GM18861 (cell line): ENCODE data around the gene NELFCD.

ENCODE experiments used
- ATAC-seq: cut with Tn5 transposase; IDR thresholded peaks from one replicate; pipeline ENCODE4 v1.9.1; 2021; ENCODE audit not compliant: unreplicated experiment

Gene NELFCD

DNA sequence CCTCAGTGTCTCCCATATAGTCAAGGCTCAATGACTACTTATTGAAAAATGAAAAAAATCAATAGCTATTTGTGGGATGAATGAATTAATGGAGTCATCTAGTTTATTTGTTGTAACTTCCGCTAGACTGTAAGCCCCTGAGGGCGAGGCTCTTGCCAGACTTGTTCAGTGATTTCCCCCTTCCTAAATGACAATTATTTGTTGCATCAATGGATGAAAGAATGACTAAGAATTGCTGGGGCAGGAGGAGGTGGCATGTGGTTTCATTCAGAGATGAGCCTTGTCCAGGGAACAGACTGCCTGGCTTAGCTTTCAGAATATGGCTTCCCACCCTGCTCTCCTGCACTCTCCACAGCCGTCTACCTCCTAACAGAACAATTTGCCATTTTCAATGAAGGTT, 62.6 kb downstream of the NELFCD start:
- no peak for ATAC-seq

DNA sequence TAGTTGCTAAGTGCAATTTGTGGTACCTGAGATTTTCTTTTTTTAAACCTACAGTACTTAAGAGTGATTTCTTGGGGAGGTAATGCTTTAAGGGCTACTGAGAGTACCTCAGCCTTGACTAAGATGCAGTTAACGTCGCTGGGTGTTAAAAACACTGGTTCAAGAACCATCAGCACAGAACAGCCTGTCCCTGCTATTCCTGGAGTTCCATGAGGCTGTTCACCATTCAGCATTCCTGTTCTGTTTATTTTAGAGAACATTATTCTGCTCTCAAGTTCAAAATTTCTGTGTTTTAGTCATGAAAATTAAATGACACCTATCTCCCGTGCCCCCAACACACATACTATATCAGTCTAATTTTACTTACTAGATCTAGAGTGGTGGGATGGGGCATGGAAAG, 63.2 kb downstream of the NELFCD start:
- ATAC-seq, result no peak
